ENCODE results near the gene GPR143. TPM values are rescaled to one million over a fixed set of nuclear protein-coding genes. Genes with fewer than 3 reads are reported as not detected.

The GPR143 gene
- total and polyA plus RNA-seq, 9 of the 15 experiments (the other 6 are each of a cell fraction or from before 2014, with no cell fraction given): not detected

- H3K9me3 ChIP-seq (replicated peaks; ENCODE audit: control insufficient read depth, insufficient read depth, low read depth, low read length): no peaks in the 10 kb centered on the region
- no peak for FAIRE-seq
- no peak overlapping the region for H3K27ac ChIP-seq (ENCODE audit: extremely low read depth, low read depth, low read length)
- no peak for ATAC-seq
- no peak for DNase-seq (ENCODE audit: extremely low read depth in 1 of 4, low spot score in 3 of 4)
- H3K36me3 ChIP-seq (ENCODE audit: control insufficient read depth, insufficient read depth, low read length): no peaks in the 10 kb centered on the region
- 0% methylated on average over 5 of the region's 6 CpGs for WGBS (ENCODE audit: insufficient coverage, low coverage, missing lambda C conversion rate)
- H3K4me3 ChIP-seq: no peak overlapping the region
- in situ Hi-C loops (cut with MboI): no loop called here
- H3K4me2 ChIP-seq (ENCODE audit: insufficient read depth, low read length): no peak overlapping the region
- POLR2A ChIA-PET: no interaction called here
- no peak overlapping the region for H2AFZ ChIP-seq (ENCODE audit: low read depth, low read length)
- H3K27me3 ChIP-seq (ENCODE audit: control insufficient read depth in 2 of 2, insufficient read depth in 2 of 2, low read length in 2 of 2): peaks cover 0 to 6% of the 10 kb centered on the region in 2 experiments; a peak in 3 of 5 replicates
- H3K4me1 ChIP-seq (replicated peaks in 1 of 2; ENCODE audit: control insufficient read depth in 2 of 2, insufficient read depth in 2 of 2, low read length in 2 of 2): peaks cover 0 to 7% of the 10 kb centered on the region in 2 experiments; a peak in 1 of 5 replicates
- H4K20me1 ChIP-seq (replicated peaks; ENCODE audit: control insufficient read depth, insufficient read depth, low read length): no peaks in the 10 kb centered on the region
- CTCF ChIA-PET (ENCODE audit: low intra/inter-chr PET ratio): no interaction called here
- no peak overlapping the region for H3K9ac ChIP-seq (ENCODE audit: insufficient read depth in 1 of 2, low read depth in 2 of 2, low read length in 2 of 2)
- intact Hi-C loops (cut with micrococcal nuclease): no loop called here
- BruUV-seq (replicated peaks): no TSS peak
- H3K9me1 ChIP-seq (ENCODE audit: control insufficient read depth, insufficient read depth, low read length): no peaks in the 10 kb centered on the region
- H3K79me2 ChIP-seq (ENCODE audit: control insufficient read depth, insufficient read depth, low read length): no peaks in the 10 kb centered on the region
- TF ChIP-seq, protein P1, sequence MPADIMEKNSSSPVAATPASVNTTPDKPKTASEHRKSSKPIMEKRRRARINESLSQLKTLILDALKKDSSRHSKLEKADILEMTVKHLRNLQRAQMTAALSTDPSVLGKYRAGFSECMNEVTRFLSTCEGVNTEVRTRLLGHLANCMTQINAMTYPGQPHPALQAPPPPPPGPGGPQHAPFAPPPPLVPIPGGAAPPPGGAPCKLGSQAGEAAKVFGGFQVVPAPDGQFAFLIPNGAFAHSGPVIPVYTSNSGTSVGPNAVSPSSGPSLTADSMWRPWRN (IDR thresholded peaks at IDR 0.05; ENCODE audit: low read depth): no peak
- TF ChIP-seq, protein P2, sequence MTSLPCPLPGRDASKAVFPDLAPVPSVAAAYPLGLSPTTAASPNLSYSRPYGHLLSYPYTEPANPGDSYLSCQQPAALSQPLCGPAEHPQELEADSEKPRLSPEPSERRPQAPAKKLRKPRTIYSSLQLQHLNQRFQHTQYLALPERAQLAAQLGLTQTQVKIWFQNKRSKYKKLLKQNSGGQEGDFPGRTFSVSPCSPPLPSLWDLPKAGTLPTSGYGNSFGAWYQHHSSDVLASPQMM (CRISPR knock-in tag; IDR thresholded peaks at IDR 0.05): no peak
- TF ChIP-seq E2F5 (CRISPR knock-in tag; IDR thresholded peaks at IDR 0.05): no peak
- TF ChIP-seq TARDBP (IDR thresholded peaks at IDR 0.05): no peak
- TF ChIP-seq ZMIZ1 (IDR thresholded peaks at IDR 0.05; ENCODE audit: low read depth in 2 of 2, low read length in 2 of 2): no peak
- TF ChIP-seq TFE3 (CRISPR knock-in tag; IDR thresholded peaks at IDR 0.05): no peak
- no peak for TF ChIP-seq HNRNPLL (IDR thresholded peaks at IDR 0.05; ENCODE audit: low read depth, low read length, poor library complexity, severe bottlenecking)
- TF ChIP-seq PTRF (tag; IDR thresholded peaks at IDR 0.05): no peak
- no peak for TF ChIP-seq ZHX1 (conservative IDR thresholded peaks at IDR 0.05; ENCODE audit: low read length)
- TF ChIP-seq ZNF316 (IDR thresholded peaks at IDR 0.05): no peak
- no peak for TF ChIP-seq E2F1 (CRISPR knock-in tag; IDR thresholded peaks at IDR 0.05)
Observed at GRCh38 chrX:9790866-9791265, 25.2 kb upstream of the GPR143 start.
